OCI-LY7 (cell line): ENCODE measurements around the gene PODXL.

Experiments
- CTCF ChIP-seq: fragments of 200-600 bp; sonication (generic); conservative IDR thresholded peaks from 2 replicates; pipeline ENCODE4 v1.5.1; 2014; ENCODE audit warnings: mild to moderate bottlenecking, antibody characterized with exemption, low read length, moderate library complexity, mixed read lengths
- EZH2phosphoT487 ChIP-seq: fragments of 200-600 bp; sonication (generic); IDR thresholded peaks from 2 replicates; pipeline ENCODE4 v1.6.1; 2018; ENCODE audit warnings: low read depth, borderline replicate concordance, mild to moderate bottlenecking, mixed run types, antibody characterized with exemption, low read length, moderate library complexity, mixed read lengths

DNA sequence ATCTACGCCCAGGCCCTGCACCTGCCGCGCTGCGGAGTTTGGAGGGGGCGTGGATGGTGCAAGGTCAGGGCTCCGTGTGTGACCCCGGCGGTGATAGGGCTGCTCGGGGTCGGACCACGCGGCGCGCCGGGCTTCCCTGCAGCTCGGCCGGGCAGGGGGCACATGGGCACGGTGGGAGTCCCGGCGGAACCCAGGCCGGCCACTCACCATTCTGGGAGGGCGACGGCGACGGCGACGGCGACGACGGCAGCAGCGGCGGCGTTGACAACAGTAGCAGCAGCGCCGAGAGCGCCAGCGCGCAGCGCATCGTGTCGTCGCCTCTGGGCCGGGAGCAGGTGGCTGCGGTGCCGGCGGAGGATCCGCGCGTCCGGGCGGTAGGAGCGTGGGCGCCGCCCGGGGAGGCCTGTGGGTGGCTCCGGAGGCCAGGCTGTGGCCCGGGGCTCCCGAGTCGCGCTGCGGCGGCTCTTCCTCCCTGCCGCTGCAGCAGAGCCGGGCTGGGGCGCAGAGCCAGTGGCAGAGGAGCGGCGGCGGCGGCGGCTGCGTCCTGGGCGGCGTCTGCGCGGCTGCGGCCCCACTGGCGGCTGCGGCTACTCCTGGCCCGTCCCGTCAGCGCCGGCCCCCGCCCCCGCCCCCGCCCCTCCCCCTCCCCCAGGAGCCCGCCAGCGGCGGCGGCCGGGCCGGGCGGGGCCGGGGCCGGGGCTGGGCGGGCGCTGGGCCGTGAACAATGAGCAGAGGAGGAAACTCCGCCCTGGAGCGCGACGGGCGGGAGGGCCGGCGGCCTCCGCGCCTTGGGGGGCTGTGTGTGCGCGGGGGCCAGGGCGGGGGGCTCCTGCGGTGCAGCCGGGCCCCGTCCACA is at the start of gene PODXL:
- TF ChIP-seq CTCF, result no peak
- TF ChIP-seq EZH2phosphoT487, result no peak
